Fibroblast of mammary gland (primary cell): Measurements from ENCODE around the gene DNMBP.

ENCODE experiments used
- DNase-seq: peaks from one replicate; pipeline ENCODE4 v3.0.0-alpha.2; 2010; ENCODE audit warnings: low read depth
- H3K4me3 ChIP-seq: 2 replicates; pipeline ENCODE4 v1.5.1; 2011; ENCODE audit warnings: low read depth, mild to moderate bottlenecking, low read length, moderate library complexity; ENCODE audit not compliant: control insufficient read depth
- CTCF ChIP-seq: conservative IDR thresholded peaks from 2 replicates; pipeline ENCODE4 v1.5.1; 2011; ENCODE audit warnings: low read depth, low read length, inconsistent platforms; ENCODE audit not compliant: control insufficient read depth, insufficient read depth

Gene DNMBP

GRCh38 chr10:99860466-99860865, 149.3 kb downstream of the DNMBP start:
- DNase-seq, result no peak
- H3K4me3 ChIP-seq, result no peak overlapping the region
- no peak for TF ChIP-seq CTCF

- no peak for DNase-seq
- no peak overlapping the region for H3K4me3 ChIP-seq
- peak; percentile 23 for TF ChIP-seq CTCF
Measured at GRCh38 chr10:99859585-99859984, 150.2 kb downstream of the DNMBP start.

- no peak for DNase-seq
- TF ChIP-seq CTCF, result no peak
- no peak overlapping the region for H3K4me3 ChIP-seq
Measured at GRCh38 chr10:99858849-99859248, 150.9 kb downstream of the DNMBP start.

- no peak for TF ChIP-seq CTCF
- no peak for DNase-seq
- no peak overlapping the region for H3K4me3 ChIP-seq
Measured at GRCh38 chr10:99855479-99856071, 154.2 kb downstream of the DNMBP start.

- peak; percentile 74 for TF ChIP-seq CTCF
- H3K4me3 ChIP-seq, result no peak overlapping the region
- peak; percentile 80 for DNase-seq
Measured at GRCh38 chr10:99854860-99855259, 154.9 kb downstream of the DNMBP start.

DNA sequence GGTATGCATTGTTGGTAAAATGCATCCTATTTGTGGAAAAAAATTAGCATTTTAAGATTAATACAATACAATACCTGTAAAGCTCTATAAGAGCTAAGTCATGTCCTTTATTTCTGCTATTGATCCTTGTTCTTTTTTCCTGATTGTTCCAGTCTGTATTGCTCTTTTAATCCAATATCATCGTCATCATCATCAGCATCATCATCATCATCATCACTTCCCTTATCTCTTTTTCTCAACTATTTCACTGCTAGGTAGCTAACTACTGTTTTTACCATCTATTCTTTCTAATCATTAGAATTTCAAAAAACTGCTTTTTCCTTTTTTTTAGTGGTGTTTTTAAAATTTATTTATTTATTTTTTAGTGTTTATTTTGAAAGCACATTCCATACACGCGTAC, 156.1 kb downstream of the DNMBP start:
- no peak for TF ChIP-seq CTCF
- H3K4me3 ChIP-seq, result no peak overlapping the region
- no peak for DNase-seq

DNA sequence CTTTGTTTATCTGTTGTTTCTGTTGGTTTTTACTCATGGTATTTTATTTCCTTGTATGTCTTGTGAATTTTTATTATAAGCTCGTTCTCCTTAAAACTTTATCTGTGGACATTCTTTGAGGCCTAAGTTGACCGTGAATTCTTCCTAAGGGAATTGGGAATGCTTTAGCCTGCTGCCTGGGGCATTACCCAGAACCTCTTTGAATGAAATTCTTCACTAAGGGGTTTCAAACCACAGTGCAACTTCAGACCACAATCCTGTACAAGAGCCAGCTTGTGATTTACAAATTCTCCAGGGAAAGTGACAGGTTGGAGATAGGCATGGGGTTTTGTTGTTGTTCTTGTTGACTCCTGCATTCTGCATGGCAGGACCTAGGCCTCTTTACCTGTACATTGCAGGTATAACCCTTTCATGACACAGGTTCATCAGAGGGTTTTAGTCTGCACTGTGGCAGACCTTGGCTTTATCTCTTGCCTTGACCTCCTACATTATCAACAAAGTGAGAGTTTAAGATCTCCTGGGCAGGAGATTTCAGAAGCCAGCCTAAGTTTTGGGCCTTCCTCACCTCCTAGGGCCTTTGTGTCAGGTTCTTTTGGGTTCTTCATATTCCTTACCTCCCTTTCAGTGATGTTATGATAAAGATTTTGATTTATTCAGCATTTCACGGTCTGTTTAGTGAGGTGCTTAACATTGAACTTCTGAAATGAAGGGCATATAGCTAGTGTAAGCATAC, 157.1 kb downstream of the DNMBP start:
- DNase-seq, result no peak
- TF ChIP-seq CTCF, result no peak
- H3K4me3 ChIP-seq, result no peak overlapping the region
